ENCODE data around the gene PPP2R5C.

PPP2R5C gene

GRCh38 chr14:101927859-101928258 lies 166.3 kb downstream of the PPP2R5C start:
- no peak for DNase-seq

GRCh38 chr14:101928415-101928841 lies 166.9 kb downstream of the PPP2R5C start:
- DNase-seq = no peak

- DNase-seq = no peak
These were observed 167.6 kb downstream of the PPP2R5C start for GRCh38 chr14:101929096-101929495.

GRCh38 chr14:101929946-101930345 lies 168.4 kb downstream of the PPP2R5C start:
- no peak for DNase-seq

GRCh38 chr14:101932673-101933072 lies 171.2 kb downstream of the PPP2R5C start:
- no peak for DNase-seq

GRCh38 chr14:101933209-101933608 lies 171.7 kb downstream of the PPP2R5C start:
- DNase-seq = no peak

- no peak for DNase-seq
These were observed 173.2 kb downstream of the PPP2R5C start for GRCh38 chr14:101934601-101935150.

GRCh38 chr14:101937926-101938767 lies 176.6 kb downstream of the PPP2R5C start:
- no peak for DNase-seq

- no peak for DNase-seq
These were observed 178.2 kb downstream of the PPP2R5C start for GRCh38 chr14:101939646-101940170.

- no peak for DNase-seq
These were observed 182.9 kb downstream of the PPP2R5C start for GRCh38 chr14:101944451-101944850.

- no peak for DNase-seq
These were observed 183.7 kb downstream of the PPP2R5C start for GRCh38 chr14:101945171-101945570.

- no peak for DNase-seq
These were observed 186.0 kb downstream of the PPP2R5C start for GRCh38 chr14:101947577-101947903.

- DNase-seq = peak; percentile 93
These were observed 186.6 kb downstream of the PPP2R5C start for GRCh38 chr14:101947904-101948665.

- DNase-seq = no peak
These were observed 187.2 kb downstream of the PPP2R5C start for GRCh38 chr14:101948666-101949216.

GRCh38 chr14:101950100-101950499 lies 188.6 kb downstream of the PPP2R5C start:
- no peak for DNase-seq

- DNase-seq = no peak
These were observed 189.2 kb downstream of the PPP2R5C start for GRCh38 chr14:101950516-101951215.

- DNase-seq = no peak
These were observed 191.6 kb downstream of the PPP2R5C start for GRCh38 chr14:101953151-101953550.

- no peak for DNase-seq
These were observed 193.0 kb downstream of the PPP2R5C start for GRCh38 chr14:101954501-101954900.

- DNase-seq = no peak
These were observed 194.2 kb downstream of the PPP2R5C start for GRCh38 chr14:101955695-101956161.

GRCh38 chr14:101956179-101956885 lies 194.8 kb downstream of the PPP2R5C start:
- no peak for DNase-seq

- no peak for DNase-seq
These were observed 196.1 kb downstream of the PPP2R5C start for GRCh38 chr14:101957406-101958234.
